ENCODE results near the gene COL6A2.

Gene COL6A2

DNA sequence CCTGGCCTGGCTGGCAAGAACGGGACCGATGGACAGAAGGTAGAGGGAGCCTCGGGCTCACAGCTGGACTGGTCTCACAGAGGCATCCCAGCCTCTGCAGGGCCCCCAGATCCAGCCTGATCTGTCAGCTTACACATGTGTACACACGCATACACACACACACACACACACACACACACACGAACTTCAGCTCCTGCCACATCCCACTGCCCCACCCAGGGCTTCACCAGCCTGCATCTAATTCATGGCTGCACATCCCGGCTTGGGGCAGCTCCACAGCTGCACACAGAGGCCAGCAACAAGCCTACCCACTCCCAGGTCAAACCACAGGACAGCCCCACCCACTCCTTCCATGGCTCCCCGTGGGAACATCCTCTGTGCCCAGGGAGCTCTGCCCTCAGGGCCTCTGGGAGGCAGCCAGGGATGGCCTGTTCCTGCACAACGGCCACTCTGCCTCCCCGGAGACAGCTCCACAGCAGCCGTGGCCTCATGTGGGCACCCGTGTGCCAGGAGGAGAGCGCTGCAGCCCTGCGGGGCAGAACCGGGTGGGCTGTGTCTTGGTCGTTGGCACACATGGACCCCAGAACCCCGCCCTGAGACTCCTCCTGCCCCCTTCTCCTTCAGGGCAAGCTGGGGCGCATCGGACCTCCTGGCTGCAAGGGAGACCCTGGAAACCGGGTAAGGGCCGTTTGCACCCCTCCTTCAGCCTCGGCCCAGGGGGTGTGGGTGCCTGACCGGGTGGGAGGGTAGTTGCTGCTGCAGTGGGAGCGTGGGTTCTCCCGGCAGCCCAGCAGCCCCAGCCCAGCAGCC lies 19.1 kb downstream of the COL6A2 start:
- H3K4me3 ChIP-seq (ENCODE audit: low read length), result no peak overlapping the region
- DNase-seq (ENCODE audit: low read depth), result no peak
- TF ChIP-seq, protein P1, sequence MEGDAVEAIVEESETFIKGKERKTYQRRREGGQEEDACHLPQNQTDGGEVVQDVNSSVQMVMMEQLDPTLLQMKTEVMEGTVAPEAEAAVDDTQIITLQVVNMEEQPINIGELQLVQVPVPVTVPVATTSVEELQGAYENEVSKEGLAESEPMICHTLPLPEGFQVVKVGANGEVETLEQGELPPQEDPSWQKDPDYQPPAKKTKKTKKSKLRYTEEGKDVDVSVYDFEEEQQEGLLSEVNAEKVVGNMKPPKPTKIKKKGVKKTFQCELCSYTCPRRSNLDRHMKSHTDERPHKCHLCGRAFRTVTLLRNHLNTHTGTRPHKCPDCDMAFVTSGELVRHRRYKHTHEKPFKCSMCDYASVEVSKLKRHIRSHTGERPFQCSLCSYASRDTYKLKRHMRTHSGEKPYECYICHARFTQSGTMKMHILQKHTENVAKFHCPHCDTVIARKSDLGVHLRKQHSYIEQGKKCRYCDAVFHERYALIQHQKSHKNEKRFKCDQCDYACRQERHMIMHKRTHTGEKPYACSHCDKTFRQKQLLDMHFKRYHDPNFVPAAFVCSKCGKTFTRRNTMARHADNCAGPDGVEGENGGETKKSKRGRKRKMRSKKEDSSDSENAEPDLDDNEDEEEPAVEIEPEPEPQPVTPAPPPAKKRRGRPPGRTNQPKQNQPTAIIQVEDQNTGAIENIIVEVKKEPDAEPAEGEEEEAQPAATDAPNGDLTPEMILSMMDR (IDR thresholded peaks at IDR 0.05; ENCODE audit: insufficient read depth, low read depth, low read length, missing control alignments), result no peak

DNA sequence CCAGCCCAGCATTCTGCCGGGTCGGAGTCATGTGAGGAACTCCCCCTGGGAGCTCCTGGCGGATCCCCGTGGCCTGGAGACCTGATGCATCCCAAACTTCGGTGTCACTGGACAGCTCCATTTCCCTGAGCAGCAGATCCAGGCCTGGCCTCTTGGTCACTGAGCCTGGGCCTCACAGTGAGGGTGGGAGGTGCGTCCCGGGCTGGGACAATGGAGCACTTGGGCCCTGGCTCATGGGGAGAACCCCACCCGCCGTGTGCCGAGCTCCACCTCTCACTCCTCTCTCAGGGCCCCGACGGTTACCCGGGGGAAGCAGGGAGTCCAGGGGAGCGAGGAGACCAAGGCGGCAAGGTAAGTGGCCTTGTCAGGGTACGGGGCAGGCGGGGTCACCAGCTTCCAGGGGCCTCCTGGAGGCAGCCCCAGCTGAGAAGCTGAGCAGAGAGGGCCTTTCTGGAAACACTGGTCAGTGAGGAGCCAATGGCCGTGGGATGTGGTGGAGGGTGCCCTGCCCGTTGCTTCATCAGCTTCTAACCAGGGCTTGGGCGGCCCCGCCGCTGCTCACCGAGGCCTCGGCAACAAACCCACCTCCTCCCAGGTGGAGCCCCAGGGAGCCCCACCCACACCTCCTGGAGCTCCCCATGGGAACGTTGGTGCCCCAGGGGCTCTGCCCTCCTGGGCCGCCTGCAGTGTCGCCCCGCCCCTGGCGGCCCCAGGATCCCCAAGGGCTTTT lies 19.8 kb downstream of the COL6A2 start:
- TF ChIP-seq, protein P1 (IDR thresholded peaks at IDR 0.05; ENCODE audit: insufficient read depth, low read depth, low read length, missing control alignments), result no peak
- no peak for DNase-seq (ENCODE audit: low read depth)
- no peak overlapping the region for H3K4me3 ChIP-seq (ENCODE audit: low read length)

DNA sequence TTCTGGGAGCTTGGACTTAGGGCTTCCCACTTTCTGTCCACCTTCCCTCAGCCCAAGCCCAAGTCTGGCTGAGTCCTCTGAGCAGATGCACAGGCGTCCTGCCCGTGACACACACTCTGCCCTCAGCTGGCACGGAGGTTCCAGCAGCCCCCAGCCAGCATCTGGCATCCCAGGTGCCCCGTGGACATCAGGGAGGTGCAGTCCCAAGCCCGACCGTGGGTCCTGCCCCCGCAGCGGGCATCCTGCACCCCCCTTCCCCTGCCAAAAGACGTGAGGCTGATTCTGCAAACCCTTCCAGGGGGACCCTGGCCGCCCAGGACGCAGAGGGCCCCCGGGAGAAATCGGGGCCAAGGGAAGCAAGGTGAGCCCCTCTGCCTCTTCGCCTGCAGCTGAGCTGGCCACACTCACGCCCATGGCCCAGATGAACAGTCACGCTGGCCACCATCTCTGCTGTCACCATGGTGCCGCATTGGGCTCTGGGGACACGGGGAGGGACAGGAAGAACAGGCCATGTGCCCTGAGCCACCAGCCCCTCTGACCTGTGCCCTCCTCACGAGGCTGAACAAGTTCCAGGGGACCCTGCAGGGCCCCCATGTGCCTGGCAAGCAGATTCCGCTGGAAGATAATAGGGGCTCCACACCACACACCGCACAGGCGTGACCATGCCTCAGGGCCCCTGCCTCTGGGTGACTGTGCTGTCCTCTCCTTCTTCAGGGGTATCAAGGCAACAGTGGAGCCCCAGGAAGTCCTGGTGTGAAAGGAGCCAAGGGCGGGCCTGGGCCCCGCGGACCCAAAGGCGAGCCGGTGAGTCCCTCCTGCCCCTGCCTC lies 20.6 kb downstream of the COL6A2 start:
- DNase-seq (ENCODE audit: low read depth), result no peak
- TF ChIP-seq, protein P1 (IDR thresholded peaks at IDR 0.05; ENCODE audit: insufficient read depth, low read depth, low read length, missing control alignments), result no peak
- no peak overlapping the region for H3K4me3 ChIP-seq (ENCODE audit: low read length)

DNA sequence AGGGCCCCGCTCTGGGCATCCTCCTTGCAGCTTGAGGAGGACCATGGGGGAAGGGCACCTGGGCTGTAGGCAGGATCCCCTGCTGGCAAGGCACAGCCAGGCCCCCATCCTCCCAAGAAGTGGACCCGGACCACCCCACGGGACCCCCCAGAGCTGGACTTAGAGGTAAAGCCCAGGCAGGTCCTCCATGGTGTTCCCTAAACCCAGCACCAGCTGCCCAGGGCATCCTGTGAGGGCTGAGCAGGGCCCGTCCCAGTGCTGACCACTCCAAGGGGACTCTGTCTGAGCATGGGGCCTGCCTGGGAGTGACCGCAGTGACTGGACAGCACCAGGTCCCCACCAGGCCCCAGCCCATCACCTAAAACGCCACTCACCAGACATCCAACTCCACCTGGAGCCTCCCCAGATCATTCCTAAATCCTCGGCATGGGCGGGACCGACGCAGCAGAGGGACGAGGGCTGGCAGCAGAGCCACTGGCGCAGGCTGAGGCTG lies 21.3 kb downstream of the COL6A2 start:
- H3K4me3 ChIP-seq (ENCODE audit: low read length), result no peak overlapping the region
- DNase-seq (ENCODE audit: low read depth), result no peak
- TF ChIP-seq, protein P1 (IDR thresholded peaks at IDR 0.05; ENCODE audit: insufficient read depth, low read depth, low read length, missing control alignments), result no peak

DNA sequence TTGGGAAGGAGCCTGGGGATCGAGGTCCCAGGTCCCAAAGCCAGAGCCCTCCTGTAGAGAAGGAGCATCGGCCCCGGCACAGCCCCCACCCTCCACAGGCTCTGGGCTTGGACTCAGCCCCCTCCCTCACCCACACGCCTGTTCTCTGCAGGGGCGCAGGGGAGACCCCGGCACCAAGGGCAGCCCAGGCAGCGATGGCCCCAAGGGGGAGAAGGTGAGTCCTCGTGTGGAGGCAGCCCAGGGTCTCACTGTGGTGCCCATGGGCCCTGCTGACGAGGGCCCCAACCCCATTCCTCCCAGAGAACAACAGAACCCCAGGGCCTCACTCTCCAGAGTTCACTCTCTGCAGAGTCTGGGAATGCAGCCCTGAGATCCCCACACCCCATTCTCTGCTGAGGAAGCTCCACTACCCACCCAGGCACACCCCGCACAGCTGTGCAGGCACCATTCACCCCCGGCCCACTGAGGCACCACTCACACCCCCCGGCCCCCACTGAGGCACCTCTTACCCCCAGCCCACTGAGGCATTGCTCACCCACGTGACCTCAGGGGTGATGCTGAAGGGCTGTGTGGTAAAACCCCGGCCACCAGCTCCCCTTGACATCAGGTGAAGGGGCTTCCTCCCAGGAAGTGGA lies 21.8 kb downstream of the COL6A2 start:
- DNase-seq (ENCODE audit: low read depth), result no peak
- H3K4me3 ChIP-seq (ENCODE audit: low read length), result no peak overlapping the region
- TF ChIP-seq, protein P1 (IDR thresholded peaks at IDR 0.05; ENCODE audit: insufficient read depth, low read depth, low read length, missing control alignments), result no peak
